K562 (cell line): ENCODE data around the gene FAM53A. TPM values are rescaled to one million over a fixed set of nuclear protein-coding genes. Genes with fewer than 3 reads are reported as not detected.

Experiments used
- ATAC-seq: fragments of 200-7000 bp; cut with Tn5 transposase; 3 replicates; pipeline ENCODE4 v1.9.1; 2020; ENCODE audit warnings: moderate library complexity
- BruUV-seq: library from RNA; stranded (reverse); fragments of 400-500 nt; replicated peaks from 2 replicates; lab custom pipeline; 2021; lab: Mats Ljungman, UMichigan
- CTCF ChIA-PET: fragments of 300-600 bp; formaldehyde crosslinking; extraction: SDS; loops from one replicate; lab custom pipeline; 2021; ENCODE audit warnings: low intra/inter-chr PET ratio; lab: Yijun Ruan, JAX
- POLR2A ChIA-PET: fragments of 300-600, 350-650 bp; sonication (Branson Sonifier 250); formaldehyde crosslinking; extraction: SDS; loops from one replicate; lab custom pipeline; 2021; ENCODE audit warnings: antibody characterized with exemption, inconsistent platforms; lab: Yijun Ruan, JAX
- DNase-seq, 4 experiments: peaks; one replicate each; pipeline versions ENCODE4 v3.0.0 to v3.0.0-alpha.2; 2011 to 2018; ENCODE audit warnings: low spot score in 3 of 4, mixed read lengths in 3 of 4; ENCODE audit errors: extremely low read depth in 1 of 4
- FAIRE-seq: peaks from 2 replicates; lab custom pipeline; 2011; peaks lifted over from hg19 to GRCh38; lab: Jason Lieb, UNC
- H2AFZ ChIP-seq: 2 replicates; pipeline ENCODE4 v1.6.0; 2011; ENCODE audit warnings: low read depth, low read length, control low read depth, inconsistent platforms
- H3K27ac ChIP-seq: fragments of 200-600 bp; 3 replicates; pipeline ENCODE4 v1.8.0; 2011; ENCODE audit warnings: low read depth, mild to moderate bottlenecking, control low read depth, inconsistent platforms, low read length, moderate library complexity, mixed read lengths; ENCODE audit errors: extremely low read depth
- H3K27me3 ChIP-seq, 2 experiments: fragments of 300-600 bp in 1 of 2; 2 replicates in 1 of 2; 3 replicates in 1 of 2; pipeline versions ENCODE4 v1.6.0 to v1.8.0; 2011; ENCODE audit warnings: inconsistent platforms in 2 of 2, low read length in 2 of 2, mild to moderate bottlenecking in 1 of 2, mixed read lengths in 1 of 2, moderate library complexity in 1 of 2; ENCODE audit not compliant: control insufficient read depth in 2 of 2, insufficient read depth in 2 of 2
- H3K36me3 ChIP-seq: fragments of 300-600 bp; 3 replicates; pipeline ENCODE4 v1.8.0; 2011; ENCODE audit warnings: mild to moderate bottlenecking, low read length, inconsistent platforms; ENCODE audit not compliant: control insufficient read depth, insufficient read depth
- H3K4me1 ChIP-seq, 2 experiments: fragments of 200-600 bp in 1 of 2; replicated peaks in 1 of 2; 2 replicates in 1 of 2; 3 replicates in 1 of 2; pipeline versions ENCODE4 v1.5.1 to v1.8.0; 2011; ENCODE audit warnings: inconsistent platforms in 2 of 2, low read length in 2 of 2, mild to moderate bottlenecking in 1 of 2, mixed read lengths in 1 of 2, moderate library complexity in 1 of 2; ENCODE audit not compliant: control insufficient read depth in 2 of 2, insufficient read depth in 2 of 2
- H3K4me2 ChIP-seq: 2 replicates; pipeline ENCODE4 v1.6.1; 2011; ENCODE audit warnings: low read length, control low read depth, inconsistent platforms, mixed read lengths; ENCODE audit not compliant: insufficient read depth
- H3K4me3 ChIP-seq: fragments of 200-600 bp; sonication (generic), shearing (Covaris generic); 2 replicates; pipeline ENCODE4 v1.5.1; 2016; ENCODE audit warnings: control low read depth, inconsistent platforms
- H3K79me2 ChIP-seq: fragments of 200-600 bp; 3 replicates; pipeline ENCODE4 v1.8.0; 2011; ENCODE audit warnings: low read length, inconsistent platforms; ENCODE audit not compliant: control insufficient read depth, insufficient read depth
- H3K9ac ChIP-seq, 2 experiments: 2 replicates each; pipeline versions ENCODE4 v1.6.0 to v1.6.1; 2011; ENCODE audit warnings: low read depth in 2 of 2, low read length in 2 of 2, control low read depth in 1 of 2, inconsistent platforms in 1 of 2, mild to moderate bottlenecking in 1 of 2, mixed read lengths in 1 of 2; ENCODE audit not compliant: insufficient read depth in 1 of 2
- H3K9me1 ChIP-seq: one replicate; pipeline ENCODE4 v1.6.0; 2011; ENCODE audit warnings: inconsistent platforms, mild to moderate bottlenecking, low read length, moderate library complexity; ENCODE audit not compliant: control insufficient read depth, insufficient read depth
- H3K9me3 ChIP-seq: replicated peaks from 2 replicates; pipeline ENCODE4 v1.5.1; 2011; ENCODE audit warnings: low read depth, low read length, inconsistent platforms; ENCODE audit not compliant: control insufficient read depth, insufficient read depth
- H4K20me1 ChIP-seq: replicated peaks from 2 replicates; pipeline ENCODE4 v1.6.1; 2011; ENCODE audit warnings: low read length, inconsistent platforms, mixed read lengths; ENCODE audit not compliant: control insufficient read depth, insufficient read depth
- MAFK ChIP-seq: IDR thresholded peaks from 2 replicates; pipeline ENCODE4 v1.6.1; 2011; ENCODE audit warnings: low read length, improper control_type of control experiment
- SRSF9 ChIP-seq: fragments of 200-400 bp; formaldehyde crosslinking; IDR thresholded peaks from 2 replicates; pipeline ENCODE4 v1.6.1; 2017; ENCODE audit warnings: low read depth, low read length, borderline replicate concordance
- ZBED1 ChIP-seq: IDR thresholded peaks from 2 replicates; pipeline ENCODE4 v1.6.1; 2014
- ZEB2 ChIP-seq: fragments of 450-650 bp; IDR thresholded peaks from 2 replicates; pipeline ENCODE4 v1.6.1; 2016
- WGBS: fragments of 100-300 bp; shearing (Covaris generic); methylation state at CpG from one replicate; pipeline ENCODE4 v1.1.6; 2016; ENCODE audit warnings: low coverage, mixed read lengths; ENCODE audit not compliant: insufficient coverage; ENCODE audit errors: missing lambda C conversion rate; 5-methylcytosine and 5-hydroxymethylcytosine counted together
- in situ Hi-C: fragments of 300-500 bp; cut with MboI; formaldehyde crosslinking; loops from 4 replicates; pipeline ENCODE4 v1.15.0; 2018; ENCODE audit warnings: inconsistent platforms, mixed read lengths
- intact Hi-C: fragments of 100-400 bp; cut with micrococcal nuclease; formaldehyde crosslinking; loops from 2 replicates; pipeline ENCODE4 v1.14.2; 2022
- polyA plus RNA-seq, 8 experiments: library from polyadenylated mRNA; depleted of rRNA in 4 of 8; stranded (reverse) in 5 of 8; unstranded in 3 of 8; fragments of >200 nt; fragmentation: Nextera tagmentation in 2 of 8; fragmentation: Illumina TruSeq in 1 of 8; extraction: Ambion mirVana in 2 of 8; extraction: Trizol in 1 of 8; gene quantifications; 2 replicates each; pipeline versions ENCODE4 v1.2.1 to v1.2.3, GENCODE V29; 2011 to 2014; ENCODE audit warnings: inconsistent platforms in 1 of 8, missing spikeins in 1 of 8
- total RNA-seq, 7 experiments: library from RNA; depleted of rRNA in 6 of 7; stranded (reverse); fragments of >200 nt in 6 of 7; fragmentation: Illumina TruSeq in 2 of 7; extraction: Trizol in 2 of 7; gene quantifications; 2 replicates each; pipeline versions ENCODE4 v1.2.1 to v1.2.3, GENCODE V29; 2011 to 2021; ENCODE audit warnings: low replicate concordance in 1 of 7
- TF ChIP-seq, protein P1 (sequence below): sonication (generic); formaldehyde crosslinking; IDR thresholded peaks from 2 replicates; pipeline ENCODE4 v1.8.0; 2022; ENCODE audit warnings: mild to moderate bottlenecking, missing genetic modification reagents, borderline replicate concordance
- TF ChIP-seq, protein P2 (sequence below): sonication (generic); formaldehyde crosslinking; IDR thresholded peaks from 2 replicates; pipeline ENCODE4 v1.8.1; 2023; ENCODE audit warnings: mild to moderate bottlenecking, missing genetic modification reagents, moderate library complexity
- TF ChIP-seq, protein P3 (sequence below): sonication (generic); formaldehyde crosslinking; IDR thresholded peaks from 2 replicates; pipeline ENCODE4 v1.8.0; 2022; ENCODE audit warnings: missing genetic modification reagents, mild to moderate bottlenecking, borderline replicate concordance

FAM53A gene
- total and polyA plus RNA-seq, 9 of the 15 experiments (the other 6 are each of a cell fraction or from before 2014, with no cell fraction given) = 0.53 to 2.7 (median 1.4) TPM; not detected in 2

DNA sequence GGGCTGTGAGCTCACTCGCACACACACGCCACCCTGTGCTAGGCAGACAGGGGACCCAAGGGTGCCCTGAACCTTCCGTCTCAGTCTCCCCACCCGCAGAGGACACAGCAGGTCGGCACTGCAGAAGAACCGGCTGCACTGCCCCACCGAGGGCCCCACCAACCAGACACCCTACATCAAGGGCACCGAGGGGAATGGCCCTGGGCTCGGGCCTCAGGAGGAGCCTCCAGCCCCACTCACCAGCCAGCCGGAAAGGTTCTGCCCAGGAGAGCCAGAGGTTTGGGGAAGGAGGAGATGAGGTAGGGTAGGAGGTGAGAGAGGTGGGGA lies 45.9 kb downstream of the FAM53A start (continued):
- TF ChIP-seq, protein P1, sequence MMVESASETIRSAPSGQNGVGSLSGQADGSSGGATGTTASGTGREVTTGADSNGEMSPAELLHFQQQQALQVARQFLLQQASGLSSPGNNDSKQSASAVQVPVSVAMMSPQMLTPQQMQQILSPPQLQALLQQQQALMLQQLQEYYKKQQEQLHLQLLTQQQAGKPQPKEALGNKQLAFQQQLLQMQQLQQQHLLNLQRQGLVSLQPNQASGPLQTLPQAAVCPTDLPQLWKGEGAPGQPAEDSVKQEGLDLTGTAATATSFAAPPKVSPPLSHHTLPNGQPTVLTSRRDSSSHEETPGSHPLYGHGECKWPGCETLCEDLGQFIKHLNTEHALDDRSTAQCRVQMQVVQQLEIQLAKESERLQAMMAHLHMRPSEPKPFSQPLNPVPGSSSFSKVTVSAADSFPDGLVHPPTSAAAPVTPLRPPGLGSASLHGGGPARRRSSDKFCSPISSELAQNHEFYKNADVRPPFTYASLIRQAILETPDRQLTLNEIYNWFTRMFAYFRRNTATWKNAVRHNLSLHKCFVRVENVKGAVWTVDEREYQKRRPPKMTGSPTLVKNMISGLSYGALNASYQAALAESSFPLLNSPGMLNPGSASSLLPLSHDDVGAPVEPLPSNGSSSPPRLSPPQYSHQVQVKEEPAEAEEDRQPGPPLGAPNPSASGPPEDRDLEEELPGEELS = no peak
- TF ChIP-seq, protein P2, sequence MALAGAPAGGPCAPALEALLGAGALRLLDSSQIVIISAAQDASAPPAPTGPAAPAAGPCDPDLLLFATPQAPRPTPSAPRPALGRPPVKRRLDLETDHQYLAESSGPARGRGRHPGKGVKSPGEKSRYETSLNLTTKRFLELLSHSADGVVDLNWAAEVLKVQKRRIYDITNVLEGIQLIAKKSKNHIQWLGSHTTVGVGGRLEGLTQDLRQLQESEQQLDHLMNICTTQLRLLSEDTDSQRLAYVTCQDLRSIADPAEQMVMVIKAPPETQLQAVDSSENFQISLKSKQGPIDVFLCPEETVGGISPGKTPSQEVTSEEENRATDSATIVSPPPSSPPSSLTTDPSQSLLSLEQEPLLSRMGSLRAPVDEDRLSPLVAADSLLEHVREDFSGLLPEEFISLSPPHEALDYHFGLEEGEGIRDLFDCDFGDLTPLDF (CRISPR knock-in tag) = no peak
- TF ChIP-seq ZBED1 = no peak
- TF ChIP-seq SRSF9 = no peak

DNA sequence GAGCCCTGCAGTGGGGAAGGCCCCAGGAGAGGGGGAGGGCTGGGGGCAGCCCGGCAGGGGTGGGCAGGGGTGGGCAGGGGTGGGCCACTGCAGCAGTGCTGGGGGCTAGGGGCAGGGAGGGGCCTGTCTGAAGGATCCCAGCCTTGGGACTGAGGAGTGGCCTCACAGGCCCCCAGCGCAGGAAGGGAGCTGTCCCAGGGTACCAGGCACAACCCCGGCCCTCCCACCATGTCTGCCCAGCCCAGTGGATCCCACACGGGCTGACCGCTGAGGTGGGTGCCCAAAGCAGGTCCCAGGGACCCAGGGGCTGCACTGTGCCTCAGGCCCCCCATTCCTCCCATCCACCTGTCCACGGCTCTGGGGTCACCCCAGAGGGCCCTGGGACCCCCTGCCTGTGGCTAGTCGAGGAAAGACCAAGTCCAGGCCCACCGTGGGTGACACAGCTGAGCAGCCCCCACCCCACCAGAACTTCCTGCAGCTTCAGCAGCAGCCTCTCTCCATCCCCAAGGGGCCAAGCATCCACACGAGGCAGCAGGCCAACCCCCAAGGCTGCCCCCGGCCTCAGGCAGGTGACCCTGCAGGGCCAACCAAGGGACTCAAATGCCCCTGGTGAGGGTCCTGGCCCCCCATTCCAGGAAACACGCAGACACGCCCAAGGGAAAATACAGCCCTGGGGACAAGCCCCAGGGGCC lies 46.4 kb downstream of the FAM53A start:
- in situ Hi-C loops = no loop called here
- peaks cover 5 to 54% of the 10 kb centered on the region in 2 experiments; a peak in 4 of 5 replicates for H3K4me1 ChIP-seq
- no TSS peak for BruUV-seq

More for the DNA sequence above, 46.4 kb downstream of the FAM53A start:
- POLR2A ChIA-PET = no interaction called here
- TF ChIP-seq, protein P3, sequence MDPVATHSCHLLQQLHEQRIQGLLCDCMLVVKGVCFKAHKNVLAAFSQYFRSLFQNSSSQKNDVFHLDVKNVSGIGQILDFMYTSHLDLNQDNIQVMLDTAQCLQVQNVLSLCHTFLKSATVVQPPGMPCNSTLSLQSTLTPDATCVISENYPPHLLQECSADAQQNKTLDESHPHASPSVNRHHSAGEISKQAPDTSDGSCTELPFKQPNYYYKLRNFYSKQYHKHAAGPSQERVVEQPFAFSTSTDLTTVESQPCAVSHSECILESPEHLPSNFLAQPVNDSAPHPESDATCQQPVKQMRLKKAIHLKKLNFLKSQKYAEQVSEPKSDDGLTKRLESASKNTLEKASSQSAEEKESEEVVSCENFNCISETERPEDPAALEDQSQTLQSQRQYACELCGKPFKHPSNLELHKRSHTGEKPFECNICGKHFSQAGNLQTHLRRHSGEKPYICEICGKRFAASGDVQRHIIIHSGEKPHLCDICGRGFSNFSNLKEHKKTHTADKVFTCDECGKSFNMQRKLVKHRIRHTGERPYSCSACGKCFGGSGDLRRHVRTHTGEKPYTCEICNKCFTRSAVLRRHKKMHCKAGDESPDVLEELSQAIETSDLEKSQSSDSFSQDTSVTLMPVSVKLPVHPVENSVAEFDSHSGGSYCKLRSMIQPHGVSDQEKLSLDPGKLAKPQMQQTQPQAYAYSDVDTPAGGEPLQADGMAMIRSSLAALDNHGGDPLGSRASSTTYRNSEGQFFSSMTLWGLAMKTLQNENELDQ (CRISPR knock-in tag) = no peak
- TF ChIP-seq ZEB2 = no peak
- no peak for TF ChIP-seq MAFK
- Histone ChIP-seq H3K36me3 (no peaks in the 10 kb centered on the region), H3K79me2 (no peaks in the 10 kb centered on the region), H3K4me2 (no peak overlapping the region), H3K9me1 (no peaks in the 10 kb centered on the region), H3K27me3 (peaks cover 18 to 59% of the 10 kb centered on the region in 2 experiments), H3K9ac (peak overlapping the region in 1 of 2 experiments; percentile 64; a peak in 1 of 4 replicates), H3K27ac (no peak overlapping the region), H2AFZ (no peak overlapping the region), H3K4me3 (no peak overlapping the region), H4K20me1 (no peaks in the 10 kb centered on the region), H3K9me3 (no peaks in the 10 kb centered on the region)
- intact Hi-C loops = no loop called here
- CTCF ChIA-PET = no interaction called here
- DNase-seq = no peak
- ATAC-seq = no peak
- 2% methylated on average over 7 of the region's 12 CpGs for WGBS
- no peak for FAIRE-seq
